ENCODE results near the gene TSHZ2. TPM values are rescaled to one million over a fixed set of nuclear protein-coding genes. Genes with fewer than 3 reads are reported as not detected.

Gene TSHZ2
- total RNA-seq, 3 donors from 2014 or later: 31.7 to 106 (median 59.6) TPM

DNA sequence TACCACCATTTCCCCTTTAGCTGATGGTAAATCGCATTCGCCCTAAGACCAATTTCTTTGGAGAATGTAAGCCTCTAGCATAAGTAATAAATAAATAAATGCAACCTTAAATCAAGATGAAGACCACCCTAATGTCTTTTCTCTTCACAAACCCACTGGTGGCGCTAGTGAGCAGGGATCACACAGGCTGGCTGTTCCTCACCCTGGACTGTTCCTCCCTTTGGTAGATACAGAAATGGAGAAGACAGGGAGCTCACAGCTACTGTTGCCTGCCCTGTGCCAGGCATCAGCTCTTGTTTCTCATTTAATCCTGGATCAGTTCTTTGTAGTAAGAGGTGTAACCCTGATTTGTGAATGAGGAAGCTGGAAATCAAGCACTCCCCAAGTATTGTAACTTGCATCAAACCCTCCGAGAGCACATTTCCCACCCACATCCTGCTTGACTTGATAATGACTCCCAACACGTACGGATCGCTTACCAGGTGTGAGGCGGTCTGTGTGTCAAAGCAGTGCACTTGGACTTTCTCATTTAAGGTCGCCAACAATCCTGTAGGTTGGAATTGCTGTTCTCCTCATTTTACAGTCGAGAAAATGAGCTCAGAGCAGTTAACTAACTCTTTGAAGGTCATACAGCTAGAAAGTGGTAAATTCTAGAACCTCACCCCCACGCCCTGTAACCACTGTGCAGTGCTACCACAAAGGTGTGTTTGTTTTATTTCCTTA, 236.1 kb downstream of the TSHZ2 start:
- no peak for DNase-seq (ENCODE audit: low spot score in 2 of 2)
- no peaks in the 10 kb centered on the region for H3K27me3 ChIP-seq
- H3K9me3 ChIP-seq: no peaks in the 10 kb centered on the region
- no peaks in the 10 kb centered on the region for H3K36me3 ChIP-seq
- intact Hi-C loops (cut with DNase I; ENCODE audit: low total_unique reads): no loop called here
- no peak for TF ChIP-seq POLR2A (IDR thresholded peaks at IDR 0.05)
- TF ChIP-seq, protein P1, sequence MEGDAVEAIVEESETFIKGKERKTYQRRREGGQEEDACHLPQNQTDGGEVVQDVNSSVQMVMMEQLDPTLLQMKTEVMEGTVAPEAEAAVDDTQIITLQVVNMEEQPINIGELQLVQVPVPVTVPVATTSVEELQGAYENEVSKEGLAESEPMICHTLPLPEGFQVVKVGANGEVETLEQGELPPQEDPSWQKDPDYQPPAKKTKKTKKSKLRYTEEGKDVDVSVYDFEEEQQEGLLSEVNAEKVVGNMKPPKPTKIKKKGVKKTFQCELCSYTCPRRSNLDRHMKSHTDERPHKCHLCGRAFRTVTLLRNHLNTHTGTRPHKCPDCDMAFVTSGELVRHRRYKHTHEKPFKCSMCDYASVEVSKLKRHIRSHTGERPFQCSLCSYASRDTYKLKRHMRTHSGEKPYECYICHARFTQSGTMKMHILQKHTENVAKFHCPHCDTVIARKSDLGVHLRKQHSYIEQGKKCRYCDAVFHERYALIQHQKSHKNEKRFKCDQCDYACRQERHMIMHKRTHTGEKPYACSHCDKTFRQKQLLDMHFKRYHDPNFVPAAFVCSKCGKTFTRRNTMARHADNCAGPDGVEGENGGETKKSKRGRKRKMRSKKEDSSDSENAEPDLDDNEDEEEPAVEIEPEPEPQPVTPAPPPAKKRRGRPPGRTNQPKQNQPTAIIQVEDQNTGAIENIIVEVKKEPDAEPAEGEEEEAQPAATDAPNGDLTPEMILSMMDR (IDR thresholded peaks at IDR 0.05): no peak
- no peak for TF ChIP-seq POLR2AphosphoS5 (IDR thresholded peaks at IDR 0.05)
- no peak overlapping the region for H3K4me3 ChIP-seq
- no peak overlapping the region for H3K27ac ChIP-seq
- no peaks in the 10 kb centered on the region for H3K4me1 ChIP-seq

DNA sequence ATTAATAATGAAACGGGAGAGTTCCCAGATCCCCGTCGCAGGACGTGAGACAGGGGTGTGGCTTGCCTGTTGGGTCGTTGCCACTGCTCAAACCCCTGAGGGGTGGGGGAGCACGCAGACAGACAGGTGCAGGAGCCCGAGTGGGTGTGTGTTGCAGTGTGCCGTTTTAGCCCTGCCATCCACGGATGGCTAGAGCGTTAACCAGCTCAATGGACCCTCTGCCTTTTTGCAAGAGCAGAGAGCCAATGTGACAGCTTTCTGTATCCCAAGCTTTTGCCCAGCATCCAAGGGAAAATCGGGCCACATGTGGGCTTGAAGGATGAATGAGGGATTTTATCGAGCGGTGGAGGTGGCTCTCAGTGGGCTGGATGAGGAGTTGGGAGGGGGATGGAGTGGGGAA, 237.9 kb downstream of the TSHZ2 start:
- no peaks in the 10 kb centered on the region for H3K9me3 ChIP-seq
- H3K27me3 ChIP-seq: no peaks in the 10 kb centered on the region
- H3K4me3 ChIP-seq: no peak overlapping the region
- TF ChIP-seq, protein P1 (IDR thresholded peaks at IDR 0.05): no peak
- TF ChIP-seq POLR2A (IDR thresholded peaks at IDR 0.05): no peak
- no peak for TF ChIP-seq POLR2AphosphoS5 (IDR thresholded peaks at IDR 0.05)
- no peak for DNase-seq (ENCODE audit: low spot score in 2 of 2)
- no peak overlapping the region for H3K27ac ChIP-seq
- H3K36me3 ChIP-seq: no peaks in the 10 kb centered on the region
- H3K4me1 ChIP-seq: no peaks in the 10 kb centered on the region
- intact Hi-C loops (cut with DNase I; ENCODE audit: low total_unique reads): loop anchor here (10.0 kb wide), 1 partner anchor 245 kb away; no protein-coding TSS in a partner anchor

DNA sequence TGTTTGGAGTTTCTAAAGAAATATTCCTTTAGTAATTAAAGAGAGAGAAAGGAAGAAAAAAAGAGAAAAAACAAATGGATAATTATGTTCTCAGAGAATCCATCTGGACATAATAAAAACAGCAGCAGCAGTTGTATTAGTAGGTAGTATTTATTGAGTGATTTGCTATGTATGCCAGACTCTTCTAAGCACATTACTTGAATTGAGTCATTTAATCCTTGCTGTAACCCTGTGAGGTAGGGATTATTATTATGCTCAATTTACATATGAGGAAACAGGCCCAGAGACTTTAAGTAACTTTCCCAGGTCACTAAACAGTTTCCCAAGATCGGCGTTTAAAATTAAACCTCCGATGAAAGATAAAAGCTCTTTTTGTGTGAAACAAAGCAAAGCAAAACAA, 238.8 kb downstream of the TSHZ2 start:
- no peaks in the 10 kb centered on the region for H3K27me3 ChIP-seq
- TF ChIP-seq POLR2AphosphoS5 (IDR thresholded peaks at IDR 0.05): no peak
- TF ChIP-seq, protein P1 (IDR thresholded peaks at IDR 0.05): no peak
- TF ChIP-seq POLR2A (IDR thresholded peaks at IDR 0.05): no peak
- no peaks in the 10 kb centered on the region for H3K9me3 ChIP-seq
- intact Hi-C loops (cut with DNase I; ENCODE audit: low total_unique reads): loop anchor here (10.0 kb wide), 1 partner anchor 246 kb away; no protein-coding TSS in a partner anchor
- H3K4me3 ChIP-seq: no peak overlapping the region
- no peak for DNase-seq (ENCODE audit: low spot score in 2 of 2)
- H3K36me3 ChIP-seq: no peaks in the 10 kb centered on the region
- H3K4me1 ChIP-seq: no peaks in the 10 kb centered on the region
- no peak overlapping the region for H3K27ac ChIP-seq

DNA sequence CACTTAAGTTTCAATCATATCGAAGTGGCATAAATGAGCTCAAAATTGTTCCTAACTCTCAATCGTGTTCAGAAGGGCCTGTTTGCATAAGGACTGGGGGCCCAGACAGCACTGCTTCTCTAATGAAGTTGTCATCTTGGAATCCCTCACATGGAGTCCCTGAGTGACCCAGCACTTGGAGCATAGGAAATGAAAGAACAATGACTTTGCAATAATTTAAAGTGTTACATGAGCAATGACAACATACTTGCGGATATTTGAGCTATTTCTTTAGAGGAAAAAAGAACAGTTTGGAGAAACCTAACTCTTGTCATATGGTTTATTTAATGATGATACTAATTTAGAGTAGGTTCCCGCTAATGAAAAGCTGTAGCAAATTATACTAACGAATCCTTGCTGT, 239.9 kb downstream of the TSHZ2 start:
- Histone ChIP-seq H3K36me3 (no peaks in the 10 kb centered on the region), H3K9me3 (no peaks in the 10 kb centered on the region), H3K4me3 (no peak overlapping the region), H3K27me3 (no peaks in the 10 kb centered on the region), H3K27ac (no peak overlapping the region), H3K4me1 (no peaks in the 10 kb centered on the region)
- DNase-seq (ENCODE audit: low spot score in 2 of 2): no peak
- TF ChIP-seq POLR2A (IDR thresholded peaks at IDR 0.05): no peak
- no peak for TF ChIP-seq POLR2AphosphoS5 (IDR thresholded peaks at IDR 0.05)
- TF ChIP-seq, protein P1 (IDR thresholded peaks at IDR 0.05): no peak
- intact Hi-C loops (cut with DNase I; ENCODE audit: low total_unique reads): loop anchor here (10.0 kb wide), 1 partner anchor 247 kb away; no protein-coding TSS in a partner anchor

DNA sequence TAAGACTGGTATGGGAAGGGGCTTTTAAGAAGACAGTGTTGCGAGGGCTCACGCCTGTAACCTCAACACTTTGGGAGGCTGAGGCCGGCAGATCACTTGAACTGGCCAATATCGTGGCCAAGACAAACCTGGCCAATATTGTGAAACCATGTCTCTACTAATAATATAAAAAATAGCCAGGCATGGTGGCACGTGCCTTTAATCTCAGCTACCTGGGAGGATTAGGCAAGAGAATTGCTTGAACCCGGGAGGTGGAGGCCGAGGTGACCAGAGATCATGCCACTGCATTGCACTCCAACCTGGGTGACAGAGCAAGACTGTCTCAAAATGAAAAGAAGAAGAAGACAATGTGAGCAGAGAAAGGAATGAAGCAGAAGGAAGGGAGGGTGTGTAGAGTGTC, 242.2 kb downstream of the TSHZ2 start:
- no peaks in the 10 kb centered on the region for H3K27me3 ChIP-seq
- no peak overlapping the region for H3K27ac ChIP-seq
- DNase-seq (ENCODE audit: low spot score in 2 of 2): no peak
- no peak overlapping the region for H3K4me3 ChIP-seq
- no peaks in the 10 kb centered on the region for H3K36me3 ChIP-seq
- H3K9me3 ChIP-seq: no peaks in the 10 kb centered on the region
- intact Hi-C loops (cut with DNase I; ENCODE audit: low total_unique reads): loop anchor here (10.0 kb wide), 1 partner anchor 250 kb away; no protein-coding TSS in a partner anchor
- no peak for TF ChIP-seq POLR2AphosphoS5 (IDR thresholded peaks at IDR 0.05)
- no peaks in the 10 kb centered on the region for H3K4me1 ChIP-seq

All from breast epithelium (tissue), 4 donors.